HAP-1 (cell line): ENCODE data around the gene DOCK4.
A peak's percentile ranks its signal among the peaks of the same experiment; 100 is the strongest.

Experiments
- DNase-seq, 2 experiments: peaks; one replicate each; pipeline ENCODE4 v3.0.0-alpha.2; 2016 to 2020; ENCODE audit warnings: low spot score in 2 of 2
- H3K27me3 ChIP-seq: fragments of 250-450 bp; sonication (Bioruptor Pico); 2 replicates; pipeline ENCODE4 v1.5.1; 2020; ENCODE audit warnings: low read depth, mild to moderate bottlenecking, moderate library complexity
- H3K36me3 ChIP-seq: fragments of 250-450 bp; sonication (Bioruptor Pico); replicated peaks from 2 replicates; pipeline ENCODE4 v1.5.1; 2020; ENCODE audit warnings: mild to moderate bottlenecking
- H3K4me1 ChIP-seq: fragments of 250-450 bp; sonication (Bioruptor Pico); 2 replicates; pipeline ENCODE4 v1.5.1; 2020; ENCODE audit warnings: mild to moderate bottlenecking
- H3K4me3 ChIP-seq: fragments of 250-450 bp; sonication (Bioruptor Pico); 2 replicates; pipeline ENCODE4 v1.5.1; 2020; ENCODE audit warnings: mild to moderate bottlenecking, moderate library complexity
- H3K9me3 ChIP-seq: fragments of 250-450 bp; sonication (Bioruptor Pico); 2 replicates; pipeline ENCODE4 v1.5.1; 2020; ENCODE audit warnings: mild to moderate bottlenecking, moderate library complexity
- in situ Hi-C: fragments of 300-500 bp; cut with MboI; formaldehyde crosslinking; loops from 3 replicates; pipeline ENCODE4 v1.14.3; 2020; ENCODE audit warnings: low sequenced_read_pairs, inconsistent platforms, mixed read lengths

DOCK4 gene

DNA sequence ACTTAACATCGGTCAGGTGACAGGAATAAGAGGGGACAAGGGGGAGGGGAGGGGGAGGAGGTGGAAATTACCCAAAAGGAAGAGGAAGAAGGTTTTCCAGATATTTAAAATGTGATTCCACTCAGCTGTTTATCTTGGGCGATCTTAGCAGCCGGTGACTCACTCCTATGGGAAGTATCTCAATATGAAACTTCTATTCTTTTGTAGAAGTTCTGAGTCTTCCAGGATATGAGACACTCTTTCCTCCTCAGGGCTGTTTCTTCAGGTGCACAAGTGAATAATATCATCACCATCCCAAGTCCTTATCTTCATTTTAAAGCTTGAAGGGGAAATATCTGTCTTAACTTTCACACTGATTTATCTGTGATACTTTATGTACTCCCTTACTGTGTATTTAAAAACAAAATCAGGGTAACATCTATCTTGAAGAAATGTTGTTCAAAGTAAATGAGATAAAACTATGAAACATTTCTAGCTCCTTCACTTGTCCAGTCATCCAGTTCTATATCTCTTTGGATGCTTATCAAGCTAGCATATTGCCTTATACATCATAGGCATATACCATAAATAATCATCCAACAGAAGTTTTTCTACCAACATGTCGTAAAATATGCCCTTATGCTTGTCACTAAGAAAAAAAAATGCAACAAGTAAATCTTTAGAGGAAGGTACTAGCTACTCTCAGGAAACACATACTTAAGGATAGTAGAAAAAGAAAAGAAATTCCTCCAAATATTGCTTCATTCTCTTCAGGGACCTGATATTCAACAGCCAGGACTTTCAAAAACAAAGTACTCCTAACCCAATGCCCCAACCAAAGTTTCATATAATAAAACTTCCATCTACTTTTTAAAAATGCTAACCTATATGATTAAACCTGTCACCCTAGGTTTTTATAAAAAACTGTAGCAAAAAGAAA lies 13.7 kb downstream of the DOCK4 start:
- DNase-seq = no peak
- Histone ChIP-seq H3K36me3 (no peaks in the 10 kb centered on the region), H3K4me3 (no peak overlapping the region), H3K4me1 (no peaks in the 10 kb centered on the region), H3K9me3 (no peaks in the 10 kb centered on the region), H3K27me3 (0 out of 2 replicates have a peak, but pooled peaks cover 7% of the 10 kb centered on the region)
- in situ Hi-C loops = no loop called here

- H3K4me1 ChIP-seq = no peaks in the 10 kb centered on the region
- H3K4me3 ChIP-seq = no peak overlapping the region
- no peaks in the 10 kb centered on the region for H3K36me3 ChIP-seq
- H3K9me3 ChIP-seq = peaks cover 2% of the 10 kb centered on the region; the same call in 1 of the 2 replicates
- 0 out of 2 replicates have a peak, but pooled peaks cover 7% of the 10 kb centered on the region for H3K27me3 ChIP-seq
- in situ Hi-C loops = no loop called here
- no peak for DNase-seq
Measured at GRCh38 chr7:112190120-112190519, 16.1 kb downstream of the DOCK4 start.

GRCh38 chr7:112189691-112190090 lies 16.5 kb downstream of the DOCK4 start:
- DNase-seq = no peak
- H3K36me3 ChIP-seq = no peaks in the 10 kb centered on the region
- H3K4me3 ChIP-seq = no peak overlapping the region
- 0 out of 2 replicates have a peak, but pooled peaks cover 7% of the 10 kb centered on the region for H3K27me3 ChIP-seq
- H3K4me1 ChIP-seq = no peaks in the 10 kb centered on the region
- in situ Hi-C loops = no loop called here
- peaks cover 2% of the 10 kb centered on the region; the same call in 1 of the 2 replicates for H3K9me3 ChIP-seq

DNA sequence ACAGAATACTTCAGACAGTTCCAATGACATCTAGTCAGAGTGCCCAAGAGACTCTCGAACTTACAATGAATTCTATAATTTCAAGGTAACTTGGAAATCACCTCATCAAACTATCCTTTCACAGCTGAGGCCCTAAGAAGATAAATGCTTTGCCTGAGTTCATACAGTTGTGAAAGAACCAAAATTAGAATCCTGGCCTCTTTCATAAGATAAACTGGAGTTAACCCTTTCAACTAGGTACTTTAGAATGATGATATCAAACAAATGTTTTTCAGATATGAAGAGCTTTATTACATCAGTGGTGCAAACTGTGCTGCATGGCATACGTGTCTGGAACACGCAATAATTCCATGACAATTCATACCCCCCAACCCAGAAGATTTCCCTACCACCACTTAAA lies 17.9 kb downstream of the DOCK4 start:
- in situ Hi-C loops = no loop called here
- Histone ChIP-seq H3K36me3 (no peaks in the 10 kb centered on the region), H3K4me1 (peaks cover 3% of the 10 kb centered on the region), H3K4me3 (no peak overlapping the region), H3K9me3 (peaks cover 2% of the 10 kb centered on the region; the same call in 1 of the 2 replicates), H3K27me3 (0 out of 2 replicates have a peak, but pooled peaks cover 7% of the 10 kb centered on the region)
- no peak for DNase-seq

- in situ Hi-C loops = no loop called here
- no peak overlapping the region for H3K4me3 ChIP-seq
- H3K36me3 ChIP-seq = no peaks in the 10 kb centered on the region
- no peak for DNase-seq
- peaks cover 10% of the 10 kb centered on the region for H3K4me1 ChIP-seq
- peaks cover 2% of the 10 kb centered on the region; the same call in 1 of the 2 replicates for H3K9me3 ChIP-seq
- 0 out of 2 replicates have a peak, but pooled peaks cover 7% of the 10 kb centered on the region for H3K27me3 ChIP-seq
Measured at GRCh38 chr7:112186300-112186699, 19.9 kb downstream of the DOCK4 start.

DNA sequence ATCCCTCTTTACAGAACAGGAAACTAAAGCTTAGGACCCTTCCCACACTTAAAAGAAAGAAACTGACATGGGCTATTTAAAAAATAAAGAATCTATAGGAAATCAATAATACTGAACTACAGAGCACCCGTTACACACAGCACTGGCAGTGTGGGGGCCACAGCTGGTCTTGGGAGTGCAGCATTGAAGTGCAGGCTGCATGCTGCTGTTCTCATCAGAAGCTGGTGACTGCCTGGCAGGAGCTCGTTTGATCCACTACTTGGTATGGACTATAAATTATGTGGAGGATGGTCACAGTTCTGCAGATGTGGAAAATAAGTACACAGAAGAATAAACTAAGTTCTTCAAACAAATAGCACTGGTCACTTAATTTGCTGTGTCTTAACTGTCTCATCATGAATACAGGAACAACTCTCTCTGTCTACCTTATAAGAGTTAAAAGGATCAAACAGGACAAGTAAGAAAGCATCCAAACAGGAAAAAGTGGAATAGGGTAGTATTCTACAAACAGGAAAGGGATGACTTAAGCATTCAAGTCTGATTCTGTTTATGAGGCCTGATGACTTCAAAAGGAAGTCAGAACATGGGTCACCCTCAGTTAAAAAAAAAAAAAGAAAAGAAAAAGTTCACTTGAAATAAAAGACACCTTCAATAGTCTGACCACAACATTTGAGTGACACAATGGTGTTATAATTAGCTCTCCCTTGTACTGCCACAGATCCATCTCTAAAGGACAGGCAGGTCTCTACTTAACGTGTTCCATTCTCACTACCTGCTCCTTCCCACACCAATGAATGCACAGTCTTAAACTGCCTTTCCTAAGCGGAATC lies 21.0 kb downstream of the DOCK4 start:
- Histone ChIP-seq H3K4me3 (no peak overlapping the region), H3K36me3 (no peaks in the 10 kb centered on the region), H3K4me1 (peaks cover 10% of the 10 kb centered on the region), H3K27me3 (0 out of 2 replicates have a peak, but pooled peaks cover 7% of the 10 kb centered on the region), H3K9me3 (peaks cover 2% of the 10 kb centered on the region; the same call in 1 of the 2 replicates)
- no peak for DNase-seq
- in situ Hi-C loops = no loop called here

GRCh38 chr7:112184455-112184854 lies 21.7 kb downstream of the DOCK4 start:
- in situ Hi-C loops = no loop called here
- Histone ChIP-seq H3K4me3 (no peak overlapping the region), H3K36me3 (no peaks in the 10 kb centered on the region), H3K9me3 (peaks cover 2% of the 10 kb centered on the region; the same call in 1 of the 2 replicates), H3K27me3 (peaks cover 13% of the 10 kb centered on the region; the same call in 1 of the 2 replicates), H3K4me1 (peaks cover 10% of the 10 kb centered on the region)
- no peak for DNase-seq

DNA sequence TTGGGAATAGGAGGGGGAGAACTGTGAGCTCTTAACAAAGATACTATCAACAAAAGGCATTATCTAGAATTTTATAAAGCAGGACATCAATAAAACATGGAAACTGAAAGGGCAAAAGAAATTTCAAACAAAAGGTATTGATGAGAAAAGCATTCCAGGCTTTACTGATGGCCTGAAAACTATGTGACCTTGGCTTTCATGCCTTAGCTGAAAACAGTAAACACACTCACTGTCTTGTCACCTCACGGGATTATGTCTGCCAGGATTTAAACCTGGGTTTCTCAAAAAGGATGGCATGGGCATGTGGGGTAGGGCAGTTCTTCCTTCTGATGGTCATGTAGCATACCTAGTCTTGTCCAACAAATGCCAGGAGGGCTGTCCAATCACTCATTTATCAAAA lies 22.9 kb downstream of the DOCK4 start:
- no peak overlapping the region for H3K4me3 ChIP-seq
- in situ Hi-C loops = no loop called here
- peaks cover 10% of the 10 kb centered on the region; the same call in 1 of the 2 replicates for H3K27me3 ChIP-seq
- peak in 1 of 2 experiments; percentile 12 for DNase-seq
- H3K9me3 ChIP-seq = peaks cover 2% of the 10 kb centered on the region; the same call in 1 of the 2 replicates
- H3K36me3 ChIP-seq = no peaks in the 10 kb centered on the region
- peaks cover 10% of the 10 kb centered on the region for H3K4me1 ChIP-seq

- Histone ChIP-seq H3K4me1 (peaks cover 10% of the 10 kb centered on the region), H3K27me3 (peaks cover 5% of the 10 kb centered on the region; the same call in 1 of the 2 replicates), H3K4me3 (no peak overlapping the region), H3K9me3 (peaks cover 2% of the 10 kb centered on the region; the same call in 1 of the 2 replicates), H3K36me3 (no peaks in the 10 kb centered on the region)
- DNase-seq = no peak
- in situ Hi-C loops = no loop called here
Measured at GRCh38 chr7:112182749-112183148, 23.4 kb downstream of the DOCK4 start.

DNA sequence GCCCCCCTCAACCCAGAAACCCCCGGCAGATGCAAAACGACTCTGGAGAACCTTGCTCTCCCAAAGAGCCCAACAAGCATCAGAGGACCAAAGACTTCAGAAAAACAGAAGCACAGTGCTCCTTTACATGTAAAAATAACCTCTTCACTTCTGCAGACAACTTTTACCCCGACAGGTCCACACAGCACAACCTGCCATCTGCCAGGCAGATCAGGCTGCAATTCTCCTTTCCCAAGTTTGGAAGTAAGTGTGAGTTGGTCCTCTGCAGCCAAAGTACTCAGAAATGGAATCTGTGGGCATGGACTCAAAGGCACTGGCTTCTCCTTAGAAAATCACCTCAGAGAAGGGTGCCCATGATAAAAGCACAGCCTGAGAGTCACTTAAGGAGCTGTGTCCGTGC lies 26.0 kb downstream of the DOCK4 start:
- H3K27me3 ChIP-seq = peaks cover 11% of the 10 kb centered on the region; the same call in 1 of the 2 replicates
- in situ Hi-C loops = no loop called here
- no peak for DNase-seq
- no peaks in the 10 kb centered on the region for H3K9me3 ChIP-seq
- H3K4me1 ChIP-seq = peaks cover 10% of the 10 kb centered on the region
- no peaks in the 10 kb centered on the region for H3K36me3 ChIP-seq
- no peak overlapping the region for H3K4me3 ChIP-seq

DNA sequence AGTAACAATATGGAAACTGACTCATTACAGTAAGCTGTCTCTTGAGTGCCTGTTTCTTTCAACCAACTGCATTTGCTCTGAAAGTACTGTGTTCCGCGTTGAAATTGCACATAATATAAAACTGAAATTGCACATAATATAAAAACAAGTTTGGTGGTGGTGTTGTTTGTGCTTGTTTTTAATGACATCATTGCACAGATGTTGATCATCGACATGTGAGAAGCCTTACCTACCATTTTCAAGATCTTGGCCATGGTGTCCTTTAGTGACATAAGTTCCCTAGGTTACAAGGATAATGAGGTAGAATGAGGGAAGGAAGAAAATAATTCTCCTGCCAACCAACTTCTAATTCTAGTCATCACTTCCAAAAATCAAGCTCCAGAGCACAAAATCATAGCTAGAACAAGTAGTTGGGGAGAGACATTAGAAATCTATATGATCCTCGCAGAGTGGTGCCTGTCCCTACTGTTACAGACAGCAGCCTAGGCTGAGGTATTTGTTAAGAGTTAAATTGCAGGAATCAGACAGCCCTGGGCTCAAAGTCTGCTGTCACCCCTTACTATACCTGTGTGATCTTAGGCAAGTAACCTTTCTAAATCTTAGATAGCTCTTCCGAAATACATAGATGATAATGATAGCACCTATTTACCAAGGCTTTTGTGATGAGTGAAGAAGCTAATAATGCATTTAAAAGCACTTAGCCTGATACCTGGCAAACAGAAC lies 29.3 kb downstream of the DOCK4 start:
- no peak for DNase-seq
- Histone ChIP-seq H3K4me3 (no peak overlapping the region), H3K27me3 (peaks cover 11% of the 10 kb centered on the region; the same call in 1 of the 2 replicates), H3K4me1 (peaks cover 4% of the 10 kb centered on the region; the same call in 1 of the 2 replicates), H3K36me3 (no peaks in the 10 kb centered on the region), H3K9me3 (no peaks in the 10 kb centered on the region)
- in situ Hi-C loops = no loop called here

DNA sequence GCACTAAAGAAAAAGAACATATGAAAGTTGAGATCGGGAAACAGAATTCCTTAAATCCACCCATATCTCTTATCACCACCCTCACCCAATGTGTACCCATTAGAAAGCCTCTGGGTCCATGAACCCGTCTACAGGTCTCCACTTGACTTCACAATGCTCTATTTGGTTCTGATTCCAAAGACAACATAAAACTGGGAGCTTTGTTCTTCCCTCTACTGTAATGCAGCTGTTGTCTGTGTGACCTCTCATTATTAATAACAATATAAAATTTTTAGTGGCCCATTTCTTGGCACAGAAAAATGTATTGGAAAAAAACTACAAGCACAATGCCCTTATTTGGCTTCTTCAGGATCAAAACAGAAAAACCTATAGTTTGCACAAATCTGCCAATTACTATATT lies 30.0 kb downstream of the DOCK4 start:
- no peaks in the 10 kb centered on the region for H3K36me3 ChIP-seq
- peaks cover 4% of the 10 kb centered on the region; the same call in 1 of the 2 replicates for H3K4me1 ChIP-seq
- no peak overlapping the region for H3K4me3 ChIP-seq
- H3K27me3 ChIP-seq = peaks cover 11% of the 10 kb centered on the region; the same call in 1 of the 2 replicates
- in situ Hi-C loops = no loop called here
- no peaks in the 10 kb centered on the region for H3K9me3 ChIP-seq
- DNase-seq = no peak

DNA sequence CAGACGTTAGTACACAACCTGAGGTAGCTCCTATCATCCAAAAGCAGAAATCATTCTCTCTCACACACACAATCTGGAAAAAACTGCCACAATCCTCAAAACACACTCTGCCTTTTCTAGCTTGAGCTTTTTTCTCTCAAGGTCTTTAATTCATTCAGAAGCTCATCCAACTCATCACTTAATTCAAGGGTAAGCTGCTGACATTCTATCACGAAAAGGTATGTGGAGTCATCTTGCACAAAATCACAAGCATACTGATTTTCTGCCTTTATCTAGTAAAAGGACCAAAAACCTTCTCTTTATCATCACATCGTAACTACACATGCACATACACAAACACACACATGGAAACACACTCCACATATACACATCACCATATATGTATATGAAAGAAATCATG lies 32.0 kb downstream of the DOCK4 start:
- no peaks in the 10 kb centered on the region for H3K36me3 ChIP-seq
- H3K4me3 ChIP-seq = no peak overlapping the region
- peaks cover 6% of the 10 kb centered on the region; the same call in 1 of the 2 replicates for H3K27me3 ChIP-seq
- no peak for DNase-seq
- no peaks in the 10 kb centered on the region for H3K9me3 ChIP-seq
- in situ Hi-C loops = no loop called here
- H3K4me1 ChIP-seq = peaks cover 4% of the 10 kb centered on the region; the same call in 1 of the 2 replicates
